Measurements from ENCODE around the gene MEIS1.

- TF ChIP-seq CTCF (IDR thresholded peaks at IDR 0.05) (no peak), POLR2AphosphoS5 (IDR thresholded peaks at IDR 0.05) (peak; percentile 49), EP300 (IDR thresholded peaks at IDR 0.05) (no peak)
Observed at GRCh38 chr2:66456183-66457041, 21.5 kb downstream of the MEIS1 start.

All from gastroesophageal sphincter (tissue), 3 donors.